HG03139 (cell line): ENCODE results near the gene ATP8B1.
A peak's percentile ranks its signal among the peaks of the same experiment; 100 is the strongest.
"Not testable (repeated sequence)": the region's sequence is repeated elsewhere in the genome, so short reads cannot be mapped to it uniquely, and the experiment has no call there.

ENCODE experiments used
- ATAC-seq: cut with Tn5 transposase; IDR thresholded peaks from one replicate; pipeline ENCODE4 v1.9.1; 2021; ENCODE audit not compliant: unreplicated experiment

Gene ATP8B1

DNA sequence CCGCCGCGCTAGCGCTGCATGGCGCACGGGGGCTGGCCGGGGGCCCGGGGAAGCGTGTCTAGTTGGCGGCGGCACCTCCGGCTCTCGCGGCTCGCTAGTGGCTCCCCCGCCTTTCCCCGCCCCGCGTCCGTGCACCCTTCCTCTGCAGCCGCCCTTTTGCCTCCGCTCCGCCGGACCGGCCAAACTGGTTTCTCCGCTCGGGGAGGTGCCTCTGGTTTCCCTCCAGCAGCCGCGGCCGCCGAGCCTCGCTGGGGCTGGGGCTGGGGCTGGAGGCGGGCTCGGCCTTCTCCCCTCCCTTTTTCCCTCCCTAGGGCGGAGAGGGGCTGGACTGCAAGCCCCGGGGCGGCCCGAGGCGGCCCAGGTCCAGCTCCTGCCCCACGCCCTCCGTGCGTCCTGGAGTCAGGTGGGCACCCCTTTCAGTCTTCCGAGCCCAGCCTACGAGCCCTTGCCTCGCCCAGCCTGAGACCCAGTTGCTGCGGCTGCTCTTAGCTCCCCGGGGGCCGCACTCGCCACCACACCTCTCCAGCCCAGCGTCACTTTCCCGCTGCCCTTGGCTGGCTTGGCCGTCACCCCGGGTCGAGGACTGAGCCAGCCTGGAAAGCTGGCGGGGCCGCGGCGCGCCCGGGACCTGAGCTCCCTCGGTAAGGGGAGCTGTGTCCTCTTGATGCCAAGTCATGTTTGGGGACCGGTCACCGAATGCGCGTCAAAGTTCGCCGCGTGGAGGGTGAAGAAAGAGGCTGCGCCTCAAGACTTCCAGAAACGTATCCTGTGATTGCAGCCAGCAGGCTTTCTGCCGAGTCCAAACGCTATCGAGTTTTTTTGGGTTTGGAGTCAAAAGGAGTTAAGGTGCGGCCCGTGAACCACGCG, at the start of gene ATP8B1:
Gene ATP8B1 (minus strand): TSS at position 213 of the 867 bp plus-strand sequence. CDS start 71,508 bp downstream, outside the sequence.
- ATAC-seq: no peak

DNA sequence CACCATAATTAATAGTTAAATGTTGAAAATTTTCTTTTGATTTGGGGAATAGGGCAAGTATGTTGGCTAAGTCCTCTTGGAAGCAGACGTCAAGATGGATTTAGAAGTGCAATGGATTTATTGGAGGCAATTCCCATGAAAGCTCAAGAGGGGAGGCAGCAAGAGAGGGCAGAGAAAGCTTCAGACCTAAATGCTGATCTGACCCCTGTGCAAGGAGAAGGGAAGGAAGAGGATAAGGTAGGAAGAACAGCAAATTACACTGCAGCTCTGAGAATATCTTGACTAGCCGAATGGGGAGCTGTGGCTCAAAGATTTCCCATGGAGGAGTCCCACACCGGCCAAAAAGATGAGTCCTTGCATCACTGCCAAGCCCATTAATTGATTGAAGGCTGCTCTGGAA, 46.9 kb upstream of the ATP8B1 start:
- ATAC-seq: no peak

DNA sequence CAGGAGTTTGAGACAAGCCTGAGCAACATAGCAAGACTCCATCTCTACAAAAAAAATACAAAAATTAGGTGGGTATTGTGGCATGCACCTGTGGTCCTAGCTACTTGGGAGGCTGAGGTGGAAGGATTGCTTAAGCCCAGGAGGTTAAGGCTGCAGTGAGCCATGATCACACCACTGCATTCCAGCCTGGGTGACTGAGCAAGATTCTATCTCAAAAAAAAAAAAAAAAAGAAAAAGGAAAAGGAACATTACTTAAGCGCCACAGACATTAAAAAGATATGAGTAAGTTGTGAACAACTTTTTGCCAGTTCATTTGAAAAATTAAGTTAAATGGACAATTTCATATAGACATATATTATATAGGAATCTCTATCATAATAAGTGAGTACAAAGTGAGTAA, 45.3 kb upstream of the ATP8B1 start:
- ATAC-seq: not testable (repeated sequence)

DNA sequence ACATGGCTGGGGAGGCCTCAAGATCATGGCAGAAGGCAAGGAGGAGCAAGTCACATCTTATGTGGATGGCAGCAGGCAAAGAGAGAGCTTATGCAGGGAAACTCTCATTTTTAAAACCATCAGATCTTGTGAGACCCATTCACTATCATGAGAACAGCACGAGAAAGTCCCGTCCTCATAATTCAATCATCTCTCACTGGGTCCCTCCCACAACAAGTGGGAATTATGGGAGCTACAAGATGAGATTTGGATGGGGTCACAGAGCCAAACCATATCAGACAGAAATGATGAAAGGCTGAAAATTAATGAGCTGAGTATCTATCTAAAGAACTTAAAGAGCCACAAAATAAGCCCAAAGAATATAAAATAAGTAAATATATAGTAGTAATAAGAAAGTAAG, 44.3 kb upstream of the ATP8B1 start:
- ATAC-seq: not testable (repeated sequence)

DNA sequence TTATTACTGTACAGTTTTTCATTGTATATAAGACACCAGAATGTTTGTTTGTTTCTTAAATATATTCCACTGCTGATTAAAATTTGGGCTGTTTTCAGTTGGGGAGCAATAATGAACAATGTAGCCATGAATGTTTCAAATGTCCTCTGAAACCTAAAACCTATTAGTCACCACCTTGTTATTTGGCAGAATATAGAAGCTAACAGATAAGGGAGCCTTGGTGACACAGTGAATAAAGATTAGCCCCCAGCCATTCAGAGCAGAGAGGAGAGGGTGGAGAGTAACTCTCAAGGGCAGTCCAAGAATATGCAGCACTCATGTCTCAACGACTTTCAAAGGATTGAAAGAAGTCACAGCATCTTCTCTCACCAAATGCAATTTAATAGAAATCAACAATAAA, 43.1 kb upstream of the ATP8B1 start:
- no peak for ATAC-seq

DNA sequence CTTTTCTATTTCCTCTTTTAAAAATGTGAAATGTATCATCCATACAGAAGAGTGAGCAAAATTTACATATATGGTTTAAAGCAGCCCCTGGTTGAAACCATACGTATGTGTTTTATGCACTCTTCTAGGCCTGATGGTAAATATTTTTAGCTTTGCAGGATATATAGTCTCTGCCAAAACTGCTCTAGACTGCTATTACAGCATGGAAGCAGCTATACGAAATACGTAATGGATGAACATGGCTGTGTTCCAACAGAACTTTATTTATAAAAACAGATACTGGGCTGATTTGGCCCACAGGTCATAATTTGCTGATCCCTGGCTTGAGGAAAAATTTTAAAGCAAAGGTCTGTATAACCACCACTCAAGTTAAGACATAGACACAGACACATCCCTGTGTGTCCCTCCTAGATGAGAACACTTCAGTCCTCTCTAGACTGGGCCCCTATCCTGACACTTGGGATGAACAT, 42.5 kb upstream of the ATP8B1 start:
- no peak for ATAC-seq

DNA sequence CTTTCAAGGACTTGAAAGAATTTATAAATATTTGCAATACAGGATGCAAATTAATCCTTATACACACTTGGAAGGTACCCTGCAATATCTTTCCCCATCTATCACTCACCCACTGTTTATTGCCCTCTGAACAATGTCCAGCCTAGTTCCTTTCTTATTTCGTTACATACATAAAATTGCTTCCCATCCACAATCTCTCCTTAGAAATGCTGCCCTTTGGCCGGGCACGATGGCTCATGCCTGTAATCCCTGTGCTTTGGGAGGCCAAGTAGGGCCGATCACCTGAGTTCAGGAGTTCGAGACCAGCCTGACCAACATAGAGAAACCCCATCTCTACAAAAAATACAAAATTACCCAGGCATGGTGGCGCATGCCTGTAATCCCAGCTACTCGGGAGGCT, 41.2 kb upstream of the ATP8B1 start:
- ATAC-seq: no peak

DNA sequence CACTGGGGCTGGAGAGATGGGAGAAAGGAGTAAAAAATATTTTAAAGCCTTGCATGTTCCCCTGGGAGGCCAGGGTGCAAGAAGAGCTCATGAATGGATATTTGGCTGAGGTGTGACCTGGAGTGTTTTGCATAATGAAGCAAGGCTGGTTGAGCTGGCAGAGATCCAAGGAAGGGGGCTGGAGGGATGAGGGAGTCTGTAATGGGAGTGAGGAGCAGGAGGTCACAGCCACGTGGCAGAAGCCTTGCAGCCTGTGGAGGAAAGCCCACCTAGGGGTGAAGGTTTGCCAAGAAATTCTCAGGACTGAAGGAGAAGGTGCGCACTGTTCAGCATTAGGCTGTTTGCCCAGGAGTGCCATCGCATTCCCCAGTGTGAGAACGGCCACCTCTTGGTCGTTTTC, 40.3 kb upstream of the ATP8B1 start:
- ATAC-seq: no peak

DNA sequence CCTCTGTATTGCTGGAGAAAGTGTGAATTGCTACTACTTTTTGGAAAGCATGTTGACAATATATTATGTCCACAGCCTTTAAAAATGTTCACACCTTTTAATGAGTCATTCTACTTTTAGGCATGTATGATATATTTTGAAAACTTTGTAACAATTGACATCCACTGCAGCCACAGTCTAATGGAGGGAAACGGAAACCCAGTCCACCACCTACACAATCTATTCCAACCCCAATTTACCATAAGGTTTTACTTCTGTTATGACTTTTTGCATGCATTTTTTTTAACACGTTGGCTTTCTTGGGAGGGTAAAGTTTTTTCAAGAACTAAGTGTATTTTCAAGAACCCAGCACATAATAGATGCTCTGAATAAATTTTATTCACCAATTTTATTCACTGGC, 38.5 kb upstream of the ATP8B1 start:
- ATAC-seq: peak; percentile 37

DNA sequence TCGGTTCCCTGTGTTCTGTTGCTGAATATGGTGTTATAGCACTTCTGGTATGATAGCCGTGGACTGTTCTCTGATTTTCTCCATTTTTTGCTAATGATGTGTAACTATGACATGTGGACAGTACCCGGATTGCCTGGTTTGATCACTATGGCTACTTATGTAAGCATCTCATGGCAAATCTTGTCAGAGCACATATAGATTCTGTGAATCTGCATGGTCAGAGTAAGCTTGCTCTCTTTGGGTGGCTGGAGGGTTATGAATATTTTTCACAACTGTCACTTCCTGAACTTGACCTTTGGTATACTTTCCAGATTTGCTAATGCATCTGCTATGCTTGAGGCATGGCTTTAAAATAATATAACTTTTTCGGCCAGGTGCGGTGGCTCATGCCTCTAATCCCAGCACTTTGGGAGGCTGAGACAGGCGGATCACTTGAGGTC, 36.8 kb upstream of the ATP8B1 start:
- no peak for ATAC-seq

DNA sequence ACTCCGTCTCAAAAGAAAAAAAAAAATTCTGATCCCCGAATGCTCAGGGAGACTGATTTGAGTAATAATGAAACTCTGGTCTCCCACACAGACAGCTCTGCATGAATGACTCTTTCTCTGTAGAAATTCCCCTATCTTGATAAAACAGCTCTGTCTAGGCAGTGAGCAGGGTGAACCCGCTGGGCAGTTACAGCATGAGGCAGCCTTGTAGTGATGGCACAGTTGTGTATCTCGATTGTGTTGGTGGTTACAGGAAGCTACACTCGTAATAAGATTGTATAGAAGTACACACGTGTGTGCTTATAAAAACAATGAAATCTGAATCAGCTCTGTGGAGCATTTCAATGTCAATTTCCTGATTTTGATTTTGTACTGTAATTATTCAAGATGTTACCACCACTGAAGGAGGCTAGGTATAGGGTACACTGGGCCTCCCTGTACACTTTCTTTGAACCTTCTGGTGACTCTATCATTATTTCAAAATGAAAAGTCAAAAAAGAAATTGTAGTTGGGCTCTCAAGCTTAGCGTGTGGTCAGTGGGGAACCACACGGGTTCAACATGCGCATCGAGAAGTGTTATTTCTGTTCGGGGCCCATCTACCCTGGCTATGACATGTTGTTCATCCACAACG, 34.9 kb upstream of the ATP8B1 start:
- ATAC-seq: peak; percentile 76

DNA sequence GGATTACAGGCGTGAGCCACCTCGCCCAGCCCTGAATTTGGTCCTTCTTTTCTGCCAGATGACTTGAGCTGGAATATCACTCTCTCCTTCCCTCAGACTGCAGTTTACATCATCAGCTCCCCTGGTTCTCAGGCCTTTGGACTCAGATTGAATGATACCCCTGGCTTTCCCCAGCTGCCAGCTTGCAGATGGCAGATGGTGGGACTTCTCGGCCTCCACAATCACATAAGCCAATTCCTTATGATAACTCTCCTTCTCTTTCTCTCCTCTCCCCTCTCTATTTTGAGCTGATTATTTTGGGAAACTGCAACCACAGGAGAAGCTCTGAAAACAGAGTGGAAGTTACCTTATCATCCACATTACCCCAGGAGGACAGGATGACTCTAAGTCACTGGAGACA, 33.4 kb upstream of the ATP8B1 start:
- no peak for ATAC-seq

DNA sequence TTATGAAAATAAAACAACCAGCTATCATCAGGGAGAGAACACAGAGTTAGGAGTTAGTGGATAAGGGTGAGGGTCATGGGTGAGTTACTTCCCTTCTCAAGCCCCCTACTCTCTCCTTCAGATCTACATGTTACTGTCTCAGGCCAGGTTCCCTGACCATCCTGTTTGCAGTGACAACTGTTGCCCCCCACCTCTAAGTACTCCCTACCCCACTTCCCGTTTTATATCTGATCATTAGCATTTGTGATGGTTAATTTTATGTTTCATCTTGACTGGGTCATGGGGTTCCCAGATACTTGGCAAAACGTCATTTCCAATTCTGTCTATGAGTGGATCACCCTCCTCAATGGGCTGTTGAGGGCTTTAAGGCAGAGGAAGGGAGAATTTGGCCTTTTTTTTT, 32.8 kb upstream of the ATP8B1 start:
- no peak for ATAC-seq

DNA sequence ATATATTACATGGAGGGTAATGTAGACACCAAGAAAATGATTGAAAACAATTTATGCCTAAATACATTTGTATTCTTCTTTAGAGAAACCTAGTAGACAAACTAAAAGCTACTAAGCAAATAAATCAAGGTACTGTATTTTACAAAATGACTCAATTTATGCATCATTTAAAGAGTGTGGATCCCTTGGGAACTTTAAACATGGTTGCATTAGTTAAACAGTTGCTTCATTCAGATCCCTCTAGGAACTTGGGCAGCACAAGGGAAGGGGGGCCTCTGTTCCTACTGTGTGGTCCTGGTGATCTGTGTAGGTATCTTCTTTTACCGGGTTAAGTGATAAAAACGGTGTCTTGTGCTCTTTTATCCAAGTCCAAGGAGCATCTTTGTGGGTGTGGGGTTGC, 31.5 kb upstream of the ATP8B1 start:
- ATAC-seq: no peak

DNA sequence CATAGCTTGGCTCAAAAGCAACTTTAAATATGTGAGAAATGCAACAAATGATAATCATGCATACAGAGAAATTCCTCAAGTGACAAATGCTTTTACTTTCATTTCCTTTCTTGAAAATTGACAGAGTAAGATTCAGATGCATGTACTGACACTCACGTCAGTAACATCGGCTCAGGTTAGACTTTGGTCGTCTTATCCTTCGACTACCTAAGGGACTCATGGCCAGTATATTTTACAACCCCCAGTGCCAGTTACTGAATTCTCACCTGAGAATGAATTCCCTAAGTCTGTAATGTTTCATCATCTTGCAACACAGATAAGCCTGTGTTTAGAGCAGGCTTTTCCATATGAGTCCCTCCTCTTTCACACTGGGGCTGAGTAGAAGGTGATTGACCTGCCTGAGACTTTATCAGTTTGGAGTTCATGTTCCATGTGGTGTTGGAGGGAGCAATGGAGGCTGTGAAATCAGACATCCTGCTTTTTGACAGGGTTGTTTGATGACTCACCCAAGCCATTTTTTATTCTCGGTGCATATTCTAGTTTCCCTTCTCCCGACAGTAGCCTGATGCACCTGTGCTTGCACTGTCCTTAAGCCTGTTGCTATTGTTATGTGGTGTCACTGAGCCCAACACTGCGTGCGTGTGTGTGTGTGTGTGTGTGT, 30.5 kb upstream of the ATP8B1 start:
- ATAC-seq: peak; percentile 43

DNA sequence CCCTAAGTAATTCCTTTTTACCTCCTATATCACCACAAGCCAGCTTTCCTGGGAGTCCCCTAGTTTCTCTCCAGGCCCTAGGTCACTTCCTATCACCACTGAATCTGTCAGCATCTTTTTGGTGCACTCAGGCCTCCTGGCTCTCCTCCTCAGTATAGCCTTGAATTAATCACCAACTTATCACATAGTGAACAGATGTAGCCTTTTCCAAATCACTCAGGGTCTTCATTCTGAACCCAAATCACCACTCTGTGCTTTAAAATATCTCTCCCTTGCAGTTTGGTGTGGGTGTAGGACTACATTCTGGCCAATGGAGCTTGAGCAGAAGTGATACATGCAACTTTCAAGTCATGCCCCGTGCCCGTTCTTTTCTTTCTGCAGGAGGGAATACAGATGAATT, 29.6 kb upstream of the ATP8B1 start:
- ATAC-seq: no peak

DNA sequence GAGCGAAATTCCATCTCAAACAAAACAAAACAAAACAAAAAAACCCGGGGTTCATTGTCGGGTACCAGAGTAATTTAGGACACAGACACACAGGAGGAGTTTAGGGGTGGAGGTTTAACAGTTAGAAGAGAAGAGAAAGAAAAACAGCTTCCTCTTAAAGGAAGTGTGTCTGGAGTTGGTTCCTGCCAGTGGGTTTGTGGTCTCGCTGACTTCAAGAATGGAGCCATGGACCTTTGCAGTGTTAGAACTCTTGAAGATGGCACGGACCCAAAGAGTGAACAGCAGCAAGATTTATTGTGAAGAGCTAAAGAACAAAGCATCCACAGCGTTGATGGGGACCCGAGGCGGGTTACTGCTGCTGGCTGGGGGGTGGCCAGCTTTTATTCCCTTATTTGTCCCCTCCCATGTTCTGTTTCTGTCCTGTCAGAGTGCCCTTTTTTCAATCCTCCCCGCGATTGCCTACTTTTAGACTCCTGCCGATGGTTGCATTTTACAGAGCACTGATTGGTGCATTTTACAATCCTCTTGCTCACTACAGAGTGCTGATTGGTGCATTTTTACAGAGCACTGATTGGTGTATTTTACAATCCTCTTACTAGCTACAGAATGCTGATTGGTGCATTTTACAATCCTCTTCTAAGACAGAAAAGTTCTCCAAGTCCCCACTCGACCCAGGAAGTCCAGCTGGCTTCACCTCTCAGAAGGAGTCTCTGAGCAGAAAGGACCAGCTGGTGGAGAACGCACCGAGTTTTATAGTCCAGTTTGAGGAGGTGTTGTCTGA, 28.7 kb upstream of the ATP8B1 start:
- no peak for ATAC-seq

DNA sequence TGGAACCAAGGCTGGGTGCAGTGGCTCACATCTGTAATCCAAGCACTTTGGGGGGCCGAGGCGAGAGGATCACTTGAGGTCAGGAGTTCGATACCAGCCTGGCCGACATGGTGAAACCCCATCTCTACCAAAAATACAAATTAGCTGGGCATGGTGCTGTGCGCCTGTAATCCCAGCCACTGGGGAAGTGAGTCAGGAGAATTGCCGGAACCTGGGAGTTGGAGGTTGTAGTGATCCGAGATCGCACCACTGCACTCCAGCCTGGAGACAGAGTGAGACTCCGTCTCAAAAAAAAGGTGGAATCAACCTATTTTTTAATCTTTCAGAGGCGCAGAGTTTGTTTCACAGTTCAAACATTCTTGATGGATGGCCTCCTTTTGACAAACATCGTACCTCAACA, 24.5 kb upstream of the ATP8B1 start:
- no peak for ATAC-seq

DNA sequence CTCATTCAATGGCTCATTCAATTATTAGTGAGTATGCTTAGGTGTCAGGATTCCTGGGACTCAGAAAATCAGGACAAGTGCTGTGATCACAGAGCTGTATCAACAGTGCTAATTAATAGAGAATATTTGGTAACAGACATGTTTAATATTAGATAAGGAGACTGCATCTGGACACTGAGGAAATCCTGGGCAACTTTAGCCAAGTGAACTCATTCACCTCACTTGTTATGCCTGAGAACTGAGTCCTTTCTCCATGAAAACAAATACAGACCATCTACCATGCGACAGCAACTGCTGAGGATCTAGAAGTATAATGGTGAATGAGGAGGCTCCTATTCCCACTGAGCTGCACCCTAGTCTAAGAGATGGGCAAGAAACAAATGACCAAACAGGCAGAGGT, 23.1 kb upstream of the ATP8B1 start:
- no peak for ATAC-seq

DNA sequence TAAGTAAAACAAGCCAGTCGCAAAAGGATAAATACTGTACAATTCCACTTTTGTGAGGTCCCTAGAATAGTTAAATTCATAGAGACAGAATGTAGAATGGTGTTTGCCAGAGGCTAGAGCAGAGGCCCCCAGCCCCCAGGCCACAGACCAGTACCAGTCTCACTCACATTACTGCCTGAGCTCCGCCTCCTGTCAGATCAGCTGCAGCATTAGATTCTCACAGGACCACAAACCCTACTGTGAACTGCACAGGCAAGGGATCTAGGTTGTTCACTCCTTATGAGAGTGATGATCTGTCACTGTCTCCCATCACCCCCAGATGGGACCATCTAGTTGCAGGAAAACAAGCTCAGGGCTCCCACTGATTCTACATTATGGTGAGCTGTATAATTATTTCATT, 17.5 kb upstream of the ATP8B1 start:
- ATAC-seq: not testable (repeated sequence)
